Neural cell (in vitro differentiated cells): ENCODE data around the gene AP2B1. TPM values are rescaled to one million over a fixed set of nuclear protein-coding genes. Genes with fewer than 3 reads are reported as not detected.

Experiments used
- H2AFZ ChIP-seq: fragments of 200-600, 300-800 bp; sonication (generic), shearing (Covaris generic); 2 replicates; pipeline ENCODE4 v1.6.0; 2014; ENCODE audit warnings: low read depth, mild to moderate bottlenecking, antibody characterized with exemption, low read length, moderate library complexity
- H3F3A ChIP-seq: fragments of 200-600 bp; shearing (Covaris generic); 2 replicates; pipeline ENCODE4 v1.6.1; 2016; ENCODE audit warnings: mild to moderate bottlenecking, moderate library complexity, mixed read lengths, antibody characterized with exemption, low read length; ENCODE audit not compliant: insufficient read depth, poor library complexity, severe bottlenecking
- H3K27ac ChIP-seq: fragments of 200-600, 300-800 bp; sonication (generic), shearing (Covaris generic); 2 replicates; pipeline ENCODE4 v1.5.1; 2014; ENCODE audit warnings: mild to moderate bottlenecking, low read length, moderate library complexity
- H3K27me3 ChIP-seq: fragments of 300-800, 200-600 bp; sonication (generic), shearing (Covaris generic); 2 replicates; pipeline ENCODE4 v1.6.0; 2014; ENCODE audit warnings: mild to moderate bottlenecking, low read depth, low read length, moderate library complexity; ENCODE audit not compliant: insufficient read depth
- H3K36me3 ChIP-seq: fragments of 300-800, 200-600 bp; sonication (generic), shearing (Covaris generic); 2 replicates; pipeline ENCODE4 v1.5.1; 2014; ENCODE audit warnings: mild to moderate bottlenecking, antibody characterized with exemption, low read length, moderate library complexity; ENCODE audit not compliant: insufficient read depth
- H3K4me2 ChIP-seq: fragments of 300-800, 200-600 bp; sonication (generic), shearing (Covaris generic); 2 replicates; pipeline ENCODE4 v1.6.0; 2014; ENCODE audit warnings: mild to moderate bottlenecking, low read length
- H3K4me3 ChIP-seq: fragments of 300-800, 200-600 bp; sonication (generic), shearing (Covaris generic); 2 replicates; pipeline ENCODE4 v1.5.1; 2014; ENCODE audit warnings: mild to moderate bottlenecking, low read length, moderate library complexity
- H3K79me2 ChIP-seq: fragments of 200-600 bp; shearing (Covaris generic); replicated peaks from 2 replicates; pipeline ENCODE4 v1.6.0; 2014; ENCODE audit warnings: mild to moderate bottlenecking, low read length, moderate library complexity; ENCODE audit not compliant: insufficient read depth
- H3K9ac ChIP-seq: fragments of 300-800, 200-600 bp; sonication (generic), shearing (Covaris generic); 2 replicates; pipeline ENCODE4 v1.6.1; 2016; ENCODE audit warnings: mild to moderate bottlenecking, low read length, mixed read lengths
- H3K9me2 ChIP-seq: fragments of 200-600 bp; shearing (Covaris generic); 2 replicates; pipeline ENCODE4 v1.6.1; 2016; ENCODE audit warnings: mild to moderate bottlenecking, low read length, mixed read lengths; ENCODE audit not compliant: insufficient read depth
- H3K9me3 ChIP-seq: fragments of 200-600, 300-800 bp; sonication (generic), shearing (Covaris generic); 2 replicates; pipeline ENCODE4 v1.6.1; 2016; ENCODE audit warnings: mild to moderate bottlenecking, mixed run types, low read length, moderate library complexity, mixed read lengths
- H4K20me1 ChIP-seq: fragments of 200-600 bp; shearing (Covaris generic); 2 replicates; pipeline ENCODE4 v1.6.1; 2016; ENCODE audit warnings: mild to moderate bottlenecking, mixed run types; ENCODE audit not compliant: insufficient read depth
- CTCF ChIP-seq: fragments of 450-650 bp; IDR thresholded peaks from 2 replicates; pipeline ENCODE4 v1.5.1; 2014; ENCODE audit warnings: antibody characterized with exemption, mild to moderate bottlenecking, moderate library complexity; ENCODE audit not compliant: poor library complexity, severe bottlenecking
- EP300 ChIP-seq: fragments of 450-650 bp; conservative IDR thresholded peaks from 2 replicates; pipeline ENCODE4 v1.6.1; 2014; ENCODE audit warnings: antibody characterized with exemption, mild to moderate bottlenecking, moderate library complexity; ENCODE audit not compliant: poor library complexity, severe bottlenecking
- EZH2 ChIP-seq: fragments of 200-600, 300-800 bp; shearing (Covaris generic), sonication (generic); IDR thresholded peaks from 2 replicates; pipeline ENCODE4 v1.6.1; 2014; ENCODE audit warnings: antibody characterized with exemption, low read length, borderline replicate concordance, mild to moderate bottlenecking; ENCODE audit not compliant: insufficient read depth, poor library complexity, severe bottlenecking
- MXI1 ChIP-seq: fragments of 450-650 bp; conservative IDR thresholded peaks from 2 replicates; pipeline ENCODE4 v1.6.1; 2014; ENCODE audit warnings: antibody characterized with exemption, mild to moderate bottlenecking; ENCODE audit not compliant: poor library complexity, severe bottlenecking
- POLR2AphosphoS5 ChIP-seq: IDR thresholded peaks from 2 replicates; pipeline ENCODE4 v1.6.1; 2012
- RAD21 ChIP-seq: fragments of 450-650 bp; conservative IDR thresholded peaks from 2 replicates; pipeline ENCODE4 v1.6.1; 2014; ENCODE audit warnings: antibody characterized with exemption, mild to moderate bottlenecking, moderate library complexity
- SMC3 ChIP-seq: fragments of 450-650 bp; conservative IDR thresholded peaks from 2 replicates; pipeline ENCODE4 v1.6.1; 2014; ENCODE audit warnings: antibody characterized with exemption, mild to moderate bottlenecking, moderate library complexity; ENCODE audit not compliant: poor library complexity
- TAF1 ChIP-seq: IDR thresholded peaks from 2 replicates; pipeline ENCODE4 v1.6.1; 2012; ENCODE audit warnings: low read depth
- polyA plus RNA-seq: library from polyadenylated mRNA; depleted of rRNA; stranded (reverse); fragments of >200 nt; gene quantifications from 2 replicates; pipeline ENCODE4 v1.2.3, GENCODE V29; 2014
- TF ChIP-seq, protein P1 (sequence below): IDR thresholded peaks from 2 replicates; pipeline ENCODE4 v1.6.1; 2012; ENCODE audit warnings: borderline replicate concordance

AP2B1 gene
- polyA plus RNA-seq, 1 donor from 2014 or later, result 59.5 TPM

DNA sequence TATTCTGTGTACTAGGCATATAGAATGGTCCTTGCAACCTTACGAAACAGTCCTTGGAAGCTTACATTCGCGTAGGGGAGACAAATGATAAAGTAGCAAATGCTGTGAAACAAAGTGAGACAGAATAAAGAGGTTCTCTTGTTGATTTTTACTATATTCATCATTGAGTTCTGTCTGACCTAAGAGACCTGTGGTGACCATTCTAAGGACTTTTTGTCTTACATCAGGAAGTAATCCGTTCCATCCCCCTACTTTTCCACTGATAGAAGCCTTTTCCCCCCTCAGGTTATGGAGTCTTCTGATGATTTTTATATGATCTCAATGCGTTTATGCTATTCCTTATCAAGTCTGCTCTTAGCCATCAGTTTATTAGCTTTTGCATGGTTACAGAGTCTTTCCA is 77.6 kb downstream of the AP2B1 start:
- Histone ChIP-seq H3K9ac (no peak overlapping the region), H3K27me3 (no peaks in the 10 kb centered on the region), H3K36me3 (peaks cover 12% of the 10 kb centered on the region), H2AFZ (no peak overlapping the region), H3K9me3 (no peaks in the 10 kb centered on the region), H3K79me2 (no peaks in the 10 kb centered on the region), H4K20me1 (no peaks in the 10 kb centered on the region), H3F3A (no peaks in the 10 kb centered on the region), H3K4me3 (no peak overlapping the region), H3K4me2 (no peak overlapping the region), H3K27ac (no peak overlapping the region), H3K9me2 (no peaks in the 10 kb centered on the region)
- TF ChIP-seq SMC3 (no peak), POLR2AphosphoS5 (no peak), CTCF (no peak), RAD21 (no peak), MXI1 (no peak), EZH2 (no peak), EP300 (no peak)

- Histone ChIP-seq H3K27me3 (no peaks in the 10 kb centered on the region), H3K9ac (no peak overlapping the region), H3K27ac (no peak overlapping the region), H3K36me3 (peaks cover 12% of the 10 kb centered on the region), H2AFZ (no peak overlapping the region), H3K4me3 (no peak overlapping the region), H4K20me1 (no peaks in the 10 kb centered on the region), H3K4me2 (no peak overlapping the region), H3F3A (no peaks in the 10 kb centered on the region), H3K79me2 (no peaks in the 10 kb centered on the region), H3K9me3 (no peaks in the 10 kb centered on the region), H3K9me2 (no peaks in the 10 kb centered on the region)
- TF ChIP-seq SMC3, result no peak
- TF ChIP-seq RAD21, result no peak
- TF ChIP-seq EZH2, result no peak
- TF ChIP-seq TAF1, result no peak
- no peak for TF ChIP-seq POLR2AphosphoS5
- no peak for TF ChIP-seq CTCF
- no peak for TF ChIP-seq EP300
- TF ChIP-seq MXI1, result no peak
- TF ChIP-seq, protein P1, sequence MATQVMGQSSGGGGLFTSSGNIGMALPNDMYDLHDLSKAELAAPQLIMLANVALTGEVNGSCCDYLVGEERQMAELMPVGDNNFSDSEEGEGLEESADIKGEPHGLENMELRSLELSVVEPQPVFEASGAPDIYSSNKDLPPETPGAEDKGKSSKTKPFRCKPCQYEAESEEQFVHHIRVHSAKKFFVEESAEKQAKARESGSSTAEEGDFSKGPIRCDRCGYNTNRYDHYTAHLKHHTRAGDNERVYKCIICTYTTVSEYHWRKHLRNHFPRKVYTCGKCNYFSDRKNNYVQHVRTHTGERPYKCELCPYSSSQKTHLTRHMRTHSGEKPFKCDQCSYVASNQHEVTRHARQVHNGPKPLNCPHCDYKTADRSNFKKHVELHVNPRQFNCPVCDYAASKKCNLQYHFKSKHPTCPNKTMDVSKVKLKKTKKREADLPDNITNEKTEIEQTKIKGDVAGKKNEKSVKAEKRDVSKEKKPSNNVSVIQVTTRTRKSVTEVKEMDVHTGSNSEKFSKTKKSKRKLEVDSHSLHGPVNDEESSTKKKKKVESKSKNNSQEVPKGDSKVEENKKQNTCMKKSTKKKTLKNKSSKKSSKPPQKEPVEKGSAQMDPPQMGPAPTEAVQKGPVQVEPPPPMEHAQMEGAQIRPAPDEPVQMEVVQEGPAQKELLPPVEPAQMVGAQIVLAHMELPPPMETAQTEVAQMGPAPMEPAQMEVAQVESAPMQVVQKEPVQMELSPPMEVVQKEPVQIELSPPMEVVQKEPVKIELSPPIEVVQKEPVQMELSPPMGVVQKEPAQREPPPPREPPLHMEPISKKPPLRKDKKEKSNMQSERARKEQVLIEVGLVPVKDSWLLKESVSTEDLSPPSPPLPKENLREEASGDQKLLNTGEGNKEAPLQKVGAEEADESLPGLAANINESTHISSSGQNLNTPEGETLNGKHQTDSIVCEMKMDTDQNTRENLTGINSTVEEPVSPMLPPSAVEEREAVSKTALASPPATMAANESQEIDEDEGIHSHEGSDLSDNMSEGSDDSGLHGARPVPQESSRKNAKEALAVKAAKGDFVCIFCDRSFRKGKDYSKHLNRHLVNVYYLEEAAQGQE, result no peak
Observed at GRCh38 chr17:35665662-35666061, 78.5 kb downstream of the AP2B1 start.
